GM18502 (cell line): Measurements from ENCODE around the gene TNFRSF19.

Experiments used
- ATAC-seq: cut with Tn5 transposase; IDR thresholded peaks from one replicate; pipeline ENCODE4 v1.9.1; 2021; ENCODE audit warnings: mild to moderate bottlenecking; ENCODE audit not compliant: unreplicated experiment, poor library complexity

Gene TNFRSF19

GRCh38 chr13:23705583-23705982 lies 135.4 kb downstream of the TNFRSF19 start:
- ATAC-seq, result no peak

GRCh38 chr13:23707674-23708073 lies 137.5 kb downstream of the TNFRSF19 start:
- ATAC-seq, result no peak

DNA sequence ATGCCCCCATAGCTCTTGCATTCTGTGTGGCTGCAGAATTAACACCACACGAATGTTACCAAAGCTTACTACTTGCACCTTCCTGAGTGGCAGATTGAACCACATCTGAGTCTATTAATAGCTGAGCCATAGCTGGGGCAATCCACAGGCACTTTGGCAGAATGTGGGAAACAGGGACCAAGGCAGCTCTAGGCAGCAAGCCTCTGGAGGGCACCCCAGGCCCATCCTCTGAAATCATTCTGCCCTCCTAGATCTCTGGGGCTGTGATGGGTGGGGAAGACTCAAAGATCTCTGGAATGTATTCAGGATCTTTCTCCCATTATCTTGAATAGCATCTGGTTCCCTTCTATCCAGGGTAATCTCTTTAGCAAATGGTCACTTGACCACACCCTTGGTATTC lies 139.3 kb downstream of the TNFRSF19 start:
- no peak for ATAC-seq

DNA sequence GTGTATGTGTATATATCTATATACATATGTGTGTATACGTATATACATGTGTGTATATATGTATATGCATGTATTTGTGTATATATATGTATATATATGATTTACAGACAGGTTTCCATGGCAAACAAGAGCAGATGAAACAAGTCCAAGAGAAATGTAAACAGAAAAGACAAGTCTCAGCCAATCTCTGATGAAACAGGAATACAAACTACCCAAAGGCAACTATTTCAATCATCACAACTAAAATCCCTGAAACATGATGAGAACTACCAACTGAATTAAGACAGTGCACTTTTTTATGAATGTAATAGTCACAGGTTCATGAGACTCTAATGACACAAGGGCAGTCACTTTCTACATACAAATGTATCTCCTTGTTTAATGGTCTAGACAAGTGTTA lies 140.2 kb downstream of the TNFRSF19 start:
- no peak for ATAC-seq

DNA sequence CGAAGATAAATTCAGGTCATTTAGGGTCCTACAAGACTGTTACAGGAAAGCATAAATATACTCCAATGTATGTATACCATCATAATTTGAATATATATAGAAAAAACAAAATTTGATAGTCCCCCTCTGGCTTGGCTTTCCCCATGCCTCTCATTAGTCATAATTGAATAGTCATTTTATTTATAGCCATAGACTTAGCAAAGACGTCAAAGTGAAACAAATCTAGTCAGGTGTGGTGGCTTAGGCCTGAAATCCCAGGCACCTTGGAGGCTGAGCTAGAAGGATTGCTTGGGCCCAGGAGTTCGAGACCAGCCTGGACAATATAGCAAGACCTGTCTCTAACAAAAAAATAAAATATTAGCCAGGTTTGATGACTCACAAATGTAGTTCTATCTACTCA lies 141.1 kb downstream of the TNFRSF19 start:
- ATAC-seq, result no peak

- ATAC-seq, result no peak
Observed at GRCh38 chr13:23714672-23715071, 144.5 kb downstream of the TNFRSF19 start.

DNA sequence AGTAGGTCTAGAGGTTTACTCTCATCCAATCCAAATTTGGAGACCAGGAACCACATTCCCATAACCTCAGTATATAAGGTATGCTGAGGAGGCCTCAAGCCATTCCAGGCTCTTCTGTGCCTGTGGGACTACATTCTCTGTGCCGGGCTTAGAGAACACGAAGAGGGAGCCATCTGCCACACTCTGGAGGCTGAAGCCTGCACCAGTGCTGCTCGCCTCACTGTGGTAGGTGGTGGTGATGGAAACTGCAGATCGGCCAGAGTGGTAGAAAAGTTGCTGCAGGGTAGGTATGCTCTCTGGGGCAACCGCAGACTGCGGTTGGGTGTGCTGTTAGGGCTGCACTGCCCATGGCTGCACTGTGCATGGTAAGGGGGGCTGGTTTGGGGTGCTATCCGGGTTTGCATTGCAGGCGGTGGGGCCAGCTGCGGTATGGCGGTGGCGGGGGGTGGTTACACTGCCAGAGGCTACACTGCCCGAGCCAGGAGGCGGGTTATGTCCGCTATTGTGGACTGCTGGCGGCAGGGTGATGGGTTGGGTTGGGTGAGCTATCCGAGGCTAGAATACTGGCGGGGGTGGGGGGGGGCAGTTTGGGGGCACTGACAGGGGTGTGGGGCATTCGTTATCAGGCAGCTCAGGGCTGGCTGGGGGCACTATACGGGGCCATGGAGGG lies 145.0 kb downstream of the TNFRSF19 start:
- ATAC-seq, result no peak

- no peak for ATAC-seq
Observed at GRCh38 chr13:23715762-23716235, 145.6 kb downstream of the TNFRSF19 start.

DNA sequence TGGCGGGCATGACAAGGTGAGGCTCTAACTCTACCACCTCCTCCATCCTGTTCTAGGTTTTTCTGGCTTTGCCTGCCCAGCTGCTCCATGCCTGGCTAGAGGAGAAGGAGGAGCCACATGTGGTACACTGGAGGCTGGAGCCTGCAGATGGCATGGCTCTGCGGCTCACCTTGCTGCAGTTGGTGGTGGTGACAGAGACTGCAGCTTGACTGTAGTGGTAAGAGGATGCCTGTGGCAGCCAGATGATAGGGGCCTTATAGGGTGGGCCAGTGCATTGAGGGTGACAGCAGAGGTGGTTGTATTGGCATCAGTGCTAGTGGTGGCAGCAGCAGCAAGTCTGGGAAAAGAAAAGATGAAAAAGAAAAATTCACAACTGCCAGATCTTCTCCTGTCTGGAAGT lies 146.2 kb downstream of the TNFRSF19 start:
- no peak for ATAC-seq

- no peak for ATAC-seq
Observed at GRCh38 chr13:23718996-23719395, 148.8 kb downstream of the TNFRSF19 start.

DNA sequence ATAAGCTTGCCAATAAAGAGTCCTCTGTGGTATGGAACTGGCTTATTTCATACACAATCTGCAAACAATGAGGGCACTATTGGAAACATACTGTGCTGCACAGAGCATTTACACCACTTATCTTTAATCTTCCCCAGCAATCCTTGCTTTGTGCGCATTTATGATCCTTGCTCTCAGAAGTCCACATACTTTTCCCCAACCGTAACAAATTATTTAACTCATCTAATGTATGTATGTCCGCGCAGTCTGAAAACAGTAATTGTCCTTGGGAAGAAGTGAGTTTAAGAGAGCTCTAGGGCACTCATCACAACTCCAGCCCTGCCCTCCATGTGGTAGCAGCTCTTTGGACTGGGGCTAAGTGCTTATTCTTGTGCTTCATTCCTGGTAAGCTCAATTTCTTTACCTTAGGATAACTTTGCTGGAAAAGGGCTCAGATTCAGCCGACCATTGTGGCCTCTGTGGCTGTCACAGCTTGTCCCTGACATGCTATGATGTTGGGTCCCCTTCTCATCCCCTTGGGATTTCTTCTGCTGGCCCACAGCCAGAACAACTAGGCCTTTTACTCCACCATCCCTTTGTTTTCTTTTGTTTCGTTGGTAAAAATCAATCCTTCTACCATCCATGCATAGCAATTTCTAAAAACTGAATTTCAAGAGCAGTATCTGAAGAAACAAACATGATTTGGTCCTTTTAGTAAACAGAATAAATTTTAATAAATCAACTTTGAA lies 152.7 kb downstream of the TNFRSF19 start:
- ATAC-seq, result no peak

DNA sequence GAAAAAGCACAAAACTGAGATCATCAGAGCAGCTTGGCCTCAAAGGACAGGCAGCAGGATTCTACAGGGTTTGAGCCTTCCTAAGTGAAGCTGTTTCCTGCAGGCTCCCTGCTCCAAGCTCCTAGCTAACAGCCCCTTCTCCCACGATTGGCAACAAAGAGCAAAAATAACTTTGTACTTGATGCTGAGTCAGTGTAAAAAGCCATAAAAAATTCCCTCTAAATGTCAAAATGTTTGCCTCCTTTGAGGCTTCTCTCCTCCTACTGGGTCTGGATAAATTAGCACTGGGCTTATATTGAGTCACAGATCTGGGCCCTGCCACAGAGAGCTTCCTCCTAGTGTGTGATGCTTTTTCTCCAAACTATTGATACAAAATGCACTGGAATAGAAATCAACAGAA lies 153.3 kb downstream of the TNFRSF19 start:
- ATAC-seq, result no peak

- ATAC-seq, result no peak
Observed at GRCh38 chr13:23724196-23724970, 154.2 kb downstream of the TNFRSF19 start.
